HT-29 (cell line): ENCODE data around the gene LNX2. TPM values are rescaled to one million over a fixed set of nuclear protein-coding genes. Genes with fewer than 3 reads are reported as not detected.
A peak's percentile ranks its signal among the peaks of the same experiment; 100 is the strongest.
"Not testable (repeated sequence)": the region's sequence is repeated elsewhere in the genome, so short reads cannot be mapped to it uniquely, and the experiment has no call there.

Experiments used
- DNase-seq: peaks from one replicate; pipeline ENCODE4 v3.0.0-alpha.2; 2015; ENCODE audit warnings: low spot score
- total RNA-seq: library from RNA; depleted of rRNA; stranded (reverse); fragments of >200 nt; shearing (Covaris generic); gene quantifications from 2 replicates; pipeline ENCODE4 v1.2.3, GENCODE V29; 2014

LNX2 gene
- total RNA-seq, 1 experiment from 2014 or later = 19.7 TPM

- no peak for DNase-seq
These were observed 16.9 kb upstream of the LNX2 start for GRCh38 chr13:27637289-27637626.

GRCh38 chr13:27636589-27637288 lies 16.4 kb upstream of the LNX2 start:
- DNase-seq = no peak

- DNase-seq = no peak
These were observed 14.9 kb upstream of the LNX2 start for GRCh38 chr13:27635266-27635665.

GRCh38 chr13:27634791-27635190 lies 14.5 kb upstream of the LNX2 start:
- no peak for DNase-seq

GRCh38 chr13:27634231-27634630 lies 13.9 kb upstream of the LNX2 start:
- no peak for DNase-seq

- DNase-seq = no peak
These were observed 12.3 kb upstream of the LNX2 start for GRCh38 chr13:27632648-27633047.

- DNase-seq = no peak
These were observed 11.9 kb upstream of the LNX2 start for GRCh38 chr13:27632214-27632613.

GRCh38 chr13:27631665-27632064 lies 11.3 kb upstream of the LNX2 start:
- DNase-seq = no peak

GRCh38 chr13:27631156-27631555 lies 10.8 kb upstream of the LNX2 start:
- DNase-seq = no peak

- DNase-seq = not testable (repeated sequence)
These were observed 8.4 kb upstream of the LNX2 start for GRCh38 chr13:27628766-27629165.

- no peak for DNase-seq
These were observed 7.8 kb upstream of the LNX2 start for GRCh38 chr13:27628081-27628480.

- no peak for DNase-seq
These were observed 7.1 kb upstream of the LNX2 start for GRCh38 chr13:27627380-27627779.

GRCh38 chr13:27625839-27626238 lies 5.5 kb upstream of the LNX2 start:
- peak; percentile 23 for DNase-seq

- no peak for DNase-seq
These were observed 3.7 kb upstream of the LNX2 start for GRCh38 chr13:27624071-27624470.

GRCh38 chr13:27622881-27623280 lies 2.6 kb upstream of the LNX2 start:
- DNase-seq = peak; percentile 32

- peak; percentile 88 for DNase-seq
These were observed 1.9 kb upstream of the LNX2 start for GRCh38 chr13:27622102-27622820.

GRCh38 chr13:27621366-27622101 lies 1.2 kb upstream of the LNX2 start, which contains the start of gene POLR1D:
TSS of gene POLR1D (plus strand) at chr13:27621892. CDS start at chr13:27621984, 92 bp downstream.
- peak; percentile 100 for DNase-seq

GRCh38 chr13:27621116-27621365 lies 712 bp upstream of the LNX2 start:
- no peak for DNase-seq

- DNase-seq = peak; percentile 84
These were observed 477 bp downstream of the LNX2 start for GRCh38 chr13:27619728-27620376.

- peak; percentile 67 for DNase-seq
These were observed 1.1 kb downstream of the LNX2 start for GRCh38 chr13:27619093-27619727.

- DNase-seq = peak; percentile 29
These were observed 2.4 kb downstream of the LNX2 start for GRCh38 chr13:27617881-27618321.

GRCh38 chr13:27613628-27614027 lies 6.7 kb downstream of the LNX2 start:
- DNase-seq = no peak
